Mucosa of descending colon (tissue), 3 donors: Measurements from ENCODE around the gene ADISSP. TPM values are rescaled to one million over a fixed set of nuclear protein-coding genes. Genes with fewer than 3 reads are reported as not detected.

Experiments
- ATAC-seq: fragments of 200-7000 bp; cut with Tn5 transposase; one replicate; pipeline ENCODE4 v1.9.1; 2020; ENCODE audit warnings: mild to moderate bottlenecking, moderate library complexity
- DNase-seq, 3 donors: peaks; one replicate each; pipeline ENCODE4 v3.0.0-alpha.2; 2020
- H3K36me3 ChIP-seq: fragments of 200-600 bp; one replicate; pipeline ENCODE4 v1.8.0; 2021; ENCODE audit warnings: low read depth, mild to moderate bottlenecking
- H3K4me1 ChIP-seq: fragments of 200-600 bp; one replicate; pipeline ENCODE4 v1.8.0; 2021; ENCODE audit warnings: low read depth, mild to moderate bottlenecking
- H3K4me3 ChIP-seq: fragments of 200-600 bp; one replicate; pipeline ENCODE4 v1.8.0; 2021; ENCODE audit warnings: mild to moderate bottlenecking
- H3K9me3 ChIP-seq: fragments of 200-600 bp; one replicate; pipeline ENCODE4 v1.8.0; 2021; ENCODE audit warnings: mild to moderate bottlenecking
- intact Hi-C, 2 donors: fragments of 100-400 bp; cut with DNase I in 1 of 2; cut with micrococcal nuclease in 1 of 2; formaldehyde crosslinking; loops; one replicate each; pipeline versions ENCODE4 v1.11.0 to v1.11.1; 2022; cut with DNase I, micrococcal nuclease
- total RNA-seq, 3 donors: library from RNA; stranded (reverse); fragmentation: NEBNext Ultra II Directional in 2 of 3; extraction: Animal tissue kit (Norgen Biotek cat#: 25700) in 2 of 3; gene quantifications; one replicate each; pipeline versions ENCODE4 v1.2.1 to v1.2.4, GENCODE V29; 2021 to 2023
- TF ChIP-seq, protein P1 (sequence below): fragments of 200-600 bp; IDR thresholded peaks from one replicate; pipeline ENCODE4 v1.8.0; 2022; ENCODE audit warnings: antibody characterized with exemption, mild to moderate bottlenecking
- donor health status: DM: no; HTN: no; CAD: no; lungs with moderate emphysema.
- donor health status: DM: no; HTN: no; CAD: no.
- donor health status: DM: no; HTN: yes; CAD: no.

Gene ADISSP
- total RNA-seq, 3 donors from 2014 or later: 14.5 to 69.6 (median 26.5) TPM

DNA sequence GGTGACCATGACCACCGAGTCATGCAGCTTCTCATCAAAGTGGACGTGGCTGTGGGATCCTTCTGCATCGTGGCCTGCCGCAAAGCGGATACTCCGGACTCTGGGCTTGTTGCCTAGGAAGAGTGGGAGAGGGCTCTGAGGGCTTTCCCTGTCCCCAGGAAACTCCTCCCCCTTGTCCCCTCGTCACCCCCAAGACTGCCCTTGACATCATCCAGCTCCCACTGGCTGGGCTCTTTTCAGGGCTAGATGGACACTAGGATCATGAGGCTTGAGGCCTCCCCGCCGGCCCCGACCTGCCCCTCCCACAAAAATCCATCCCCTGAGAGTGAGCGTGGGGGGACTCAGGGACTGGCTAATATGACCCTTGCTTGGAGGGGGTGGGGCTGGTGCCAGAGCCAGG, 9.0 kb downstream of the ADISSP start:
- Histone ChIP-seq H3K9me3 (no peaks in the 10 kb centered on the region), H3K36me3 (no peaks in the 10 kb centered on the region), H3K4me3 (no peak overlapping the region), H3K4me1 (no peaks in the 10 kb centered on the region)
- TF ChIP-seq, protein P1, sequence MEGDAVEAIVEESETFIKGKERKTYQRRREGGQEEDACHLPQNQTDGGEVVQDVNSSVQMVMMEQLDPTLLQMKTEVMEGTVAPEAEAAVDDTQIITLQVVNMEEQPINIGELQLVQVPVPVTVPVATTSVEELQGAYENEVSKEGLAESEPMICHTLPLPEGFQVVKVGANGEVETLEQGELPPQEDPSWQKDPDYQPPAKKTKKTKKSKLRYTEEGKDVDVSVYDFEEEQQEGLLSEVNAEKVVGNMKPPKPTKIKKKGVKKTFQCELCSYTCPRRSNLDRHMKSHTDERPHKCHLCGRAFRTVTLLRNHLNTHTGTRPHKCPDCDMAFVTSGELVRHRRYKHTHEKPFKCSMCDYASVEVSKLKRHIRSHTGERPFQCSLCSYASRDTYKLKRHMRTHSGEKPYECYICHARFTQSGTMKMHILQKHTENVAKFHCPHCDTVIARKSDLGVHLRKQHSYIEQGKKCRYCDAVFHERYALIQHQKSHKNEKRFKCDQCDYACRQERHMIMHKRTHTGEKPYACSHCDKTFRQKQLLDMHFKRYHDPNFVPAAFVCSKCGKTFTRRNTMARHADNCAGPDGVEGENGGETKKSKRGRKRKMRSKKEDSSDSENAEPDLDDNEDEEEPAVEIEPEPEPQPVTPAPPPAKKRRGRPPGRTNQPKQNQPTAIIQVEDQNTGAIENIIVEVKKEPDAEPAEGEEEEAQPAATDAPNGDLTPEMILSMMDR: no peak
- no peak for ATAC-seq
- intact Hi-C loops: no loop called here
- DNase-seq: no peak

DNA sequence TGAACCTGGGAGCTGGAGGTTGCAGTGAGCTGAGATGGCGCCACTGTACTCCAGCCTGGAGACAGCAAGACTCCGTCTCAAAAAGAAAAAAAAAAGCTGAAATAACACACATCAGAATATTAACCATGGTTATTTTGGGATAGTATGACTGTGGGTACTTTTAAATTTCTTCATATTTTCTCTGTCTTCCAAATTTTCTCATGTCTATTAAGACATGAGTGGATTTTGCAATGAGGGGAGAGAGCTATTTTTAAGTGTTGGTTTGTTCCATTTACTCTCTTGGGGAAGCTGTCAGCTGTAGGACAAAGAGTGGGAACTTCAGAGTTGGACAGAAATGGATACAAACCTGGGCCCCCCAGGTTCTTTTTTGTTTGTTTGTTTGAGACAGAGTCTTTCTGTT, 10.3 kb downstream of the ADISSP start:
- ATAC-seq (no peak), DNase-seq (no peak)
- Histone ChIP-seq H3K36me3 (no peaks in the 10 kb centered on the region), H3K4me1 (no peaks in the 10 kb centered on the region), H3K9me3 (no peaks in the 10 kb centered on the region), H3K4me3 (no peak overlapping the region)
- intact Hi-C loops: no loop called here
- TF ChIP-seq, protein P1: no peak

DNA sequence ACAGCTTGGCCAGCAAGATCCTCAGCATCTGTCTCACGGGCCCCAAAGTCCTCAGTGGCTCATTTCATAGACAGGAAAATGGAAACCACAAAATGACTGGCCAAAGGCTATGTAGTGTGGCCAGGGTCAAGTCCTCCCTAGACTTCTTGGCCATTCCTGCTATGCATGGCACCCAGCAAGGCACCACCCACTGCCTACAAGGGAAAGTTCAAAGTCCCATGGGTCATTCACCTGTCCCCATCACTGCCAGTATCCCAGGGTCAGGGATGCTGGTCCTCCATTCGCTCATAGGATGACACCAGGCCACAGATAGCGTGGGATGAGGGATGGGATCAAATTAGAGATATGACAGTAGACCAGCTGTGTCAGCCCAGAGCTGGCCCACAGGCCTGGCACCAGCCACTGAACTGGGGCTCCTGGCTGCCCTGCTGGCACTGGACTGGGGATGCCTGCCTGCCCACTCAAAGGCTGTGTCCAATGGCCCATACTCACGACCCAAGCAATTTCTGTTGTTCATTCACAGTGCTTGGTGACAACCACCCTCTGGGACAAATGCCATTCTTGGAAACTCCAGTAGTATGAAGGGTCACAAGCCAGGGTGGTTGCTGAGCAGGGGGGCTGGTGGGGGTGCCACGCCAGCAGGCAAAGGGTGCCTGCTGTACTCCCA, 11.6 kb downstream of the ADISSP start:
- no peak for ATAC-seq
- intact Hi-C loops: no loop called here
- H3K36me3 ChIP-seq: no peaks in the 10 kb centered on the region
- no peaks in the 10 kb centered on the region for H3K9me3 ChIP-seq
- TF ChIP-seq, protein P1: no peak
- no peak overlapping the region for H3K4me3 ChIP-seq
- DNase-seq: no peak
- peaks cover 7% of the 10 kb centered on the region for H3K4me1 ChIP-seq

DNA sequence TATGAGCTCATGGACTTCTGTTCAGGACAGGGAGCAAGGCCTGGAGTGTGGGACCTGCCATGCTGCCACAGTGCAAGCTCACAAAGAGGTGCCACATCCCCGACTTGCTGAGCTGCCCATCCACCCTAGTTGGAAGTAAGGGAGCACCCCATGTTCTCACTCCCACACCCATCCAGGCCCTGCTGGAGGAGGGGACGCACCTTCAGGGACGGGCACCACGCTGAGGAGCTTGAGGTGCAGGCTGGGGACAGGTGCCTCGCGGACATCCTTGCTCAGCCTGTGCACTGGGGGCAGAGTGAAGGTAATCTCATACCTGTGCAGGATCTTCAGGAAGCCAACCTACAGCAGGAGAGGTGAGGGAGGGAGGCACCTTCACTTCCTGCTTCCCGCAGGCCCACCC, 12.3 kb downstream of the ADISSP start:
- H3K9me3 ChIP-seq: no peaks in the 10 kb centered on the region
- no peaks in the 10 kb centered on the region for H3K36me3 ChIP-seq
- ATAC-seq (no peak), DNase-seq (no peak)
- TF ChIP-seq, protein P1: no peak
- no peak overlapping the region for H3K4me3 ChIP-seq
- peaks cover 7% of the 10 kb centered on the region for H3K4me1 ChIP-seq
- intact Hi-C loops: no loop called here

DNA sequence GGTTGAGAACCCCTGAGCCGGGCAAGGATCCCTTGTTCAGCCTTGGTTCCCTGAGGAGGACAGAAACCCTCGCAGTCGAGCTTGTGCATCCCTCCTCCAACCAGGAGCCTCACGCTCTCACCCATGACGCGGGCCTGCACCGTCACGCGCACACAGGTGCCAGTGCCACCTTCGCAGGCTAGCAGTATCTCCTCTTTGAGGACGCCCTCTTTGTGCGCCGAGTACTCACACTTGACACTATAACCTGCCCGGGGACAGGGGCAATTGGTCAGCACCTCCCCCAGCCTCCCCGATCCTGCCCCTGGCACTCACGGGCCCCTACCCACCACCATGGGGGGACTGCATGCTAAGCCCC, 13.3 kb downstream of the ADISSP start:
- H3K9me3 ChIP-seq: no peaks in the 10 kb centered on the region
- no peak overlapping the region for H3K4me3 ChIP-seq
- H3K36me3 ChIP-seq: no peaks in the 10 kb centered on the region
- intact Hi-C loops: no loop called here
- ATAC-seq (no peak), DNase-seq (no peak)
- peaks cover 7% of the 10 kb centered on the region for H3K4me1 ChIP-seq
- TF ChIP-seq, protein P1: no peak
